WTC11 (cell line): Measurements from ENCODE around the gene CCDC15. TPM values are rescaled to one million over a fixed set of nuclear protein-coding genes. Genes with fewer than 3 reads are reported as not detected.

Source experiments
- ATAC-seq: fragments of 200-7000 bp; cut with Tn5 transposase; 2 replicates; pipeline ENCODE4 v1.10.0; 2021; ENCODE audit warnings: mild to moderate bottlenecking, moderate library complexity
- CTCF ChIA-PET: fragments of 300-600 bp; sonication (Branson Sonifier 250); formaldehyde crosslinking; loops from one replicate; lab custom pipeline; 2021; ENCODE audit warnings: antibody characterized with exemption; lab: Charles Lee
- POLR2A ChIA-PET: fragments of 350-600 bp; sonication (Branson Sonifier 250); formaldehyde crosslinking; loops from one replicate; lab custom pipeline; 2021; ENCODE audit warnings: antibody characterized with exemption; lab: Charles Lee
- DNase-seq: peaks from one replicate; pipeline ENCODE4 v3.0.0; 2021; ENCODE audit warnings: low spot score
- H3K27ac Mint-ChIP-seq: 2 replicates; pipeline ENCODE4 v1.8.0; 2021; ENCODE audit warnings: mixed read lengths
- H3K27me3 Mint-ChIP-seq: 2 replicates; pipeline ENCODE4 v1.8.0; 2021; ENCODE audit warnings: low read depth, mild to moderate bottlenecking, moderate library complexity, mixed read lengths
- H3K36me3 Mint-ChIP-seq: 2 replicates; pipeline ENCODE4 v1.8.0; 2021; ENCODE audit warnings: mixed read lengths
- H3K4me1 Mint-ChIP-seq: 2 replicates; pipeline ENCODE4 v1.8.0; 2022; ENCODE audit warnings: mixed read lengths
- H3K4me3 Mint-ChIP-seq: 2 replicates; pipeline ENCODE4 v1.8.0; 2021; ENCODE audit warnings: mild to moderate bottlenecking, moderate library complexity, mixed read lengths
- H3K9me3 Mint-ChIP-seq: 2 replicates; pipeline ENCODE4 v1.8.0; 2021; ENCODE audit warnings: mixed read lengths
- STAT6 ChIP-seq: sonication (generic); formaldehyde crosslinking; conservative IDR thresholded peaks from 2 replicates; pipeline ENCODE4 v1.8.1; 2023; ENCODE audit warnings: mild to moderate bottlenecking, low read depth, missing genetic modification reagents, moderate library complexity
- ZNF232 ChIP-seq: sonication (generic); formaldehyde crosslinking; IDR thresholded peaks from 2 replicates; pipeline ENCODE4 v1.8.0; 2022; ENCODE audit warnings: mild to moderate bottlenecking, missing genetic modification reagents
- ZNF281 ChIP-seq: sonication (generic); formaldehyde crosslinking; IDR thresholded peaks from 2 replicates; pipeline ENCODE4 v1.8.0; 2023; ENCODE audit warnings: mild to moderate bottlenecking, missing genetic modification reagents
- ZNF425 ChIP-seq: fragments of 250-450 bp; sonication (Bioruptor Pico); conservative IDR thresholded peaks from 2 replicates; pipeline ENCODE4 v1.9.0; 2021; ENCODE audit warnings: mild to moderate bottlenecking
- total RNA-seq: library from RNA; stranded (reverse); gene quantifications from 3 replicates; pipeline ENCODE4 v1.2.3, GENCODE V29; 2021

The CCDC15 gene
- total RNA-seq, 1 experiment from 2014 or later = 2.4 TPM

- TF ChIP-seq ZNF232 (CRISPR knock-in tag) (no peak), ZNF281 (no peak), STAT6 (CRISPR knock-in tag) (no peak), ZNF425 (no peak)
- H3K27ac Mint-ChIP-seq = no peak overlapping the region
- POLR2A ChIA-PET = interaction anchor here (0.8 to 1.1 kb wide), 4 partner anchors 13 to 51 kb away, joined by 3 read pairs; partner anchors contain the start of gene TMEM218
- no peaks in the 10 kb centered on the region for H3K36me3 Mint-ChIP-seq
- CTCF ChIA-PET = interaction anchor here (0.6 to 5.3 kb wide), 71 partner anchors 9 to 478 kb away, joined by 3 to 128 read pairs (median 6); partner anchors contain the start of genes CCDC15, EI24, PKNOX2 and SLC37A2
- H3K27me3 Mint-ChIP-seq = no peaks in the 10 kb centered on the region
- no peaks in the 10 kb centered on the region for H3K9me3 Mint-ChIP-seq
- peak; percentile 15 for ATAC-seq
- no peak for DNase-seq
- H3K4me3 Mint-ChIP-seq = no peak overlapping the region
- H3K4me1 Mint-ChIP-seq = peaks cover 25% of the 10 kb centered on the region
Measured at GRCh38 chr11:125090816-125091215, 136.8 kb downstream of the CCDC15 start.

Other genes with a start within 250 kb of the CCDC15 start
- 1.9 to 2.9 TPM (median 2.5 TPM) in 3 replicates for gene NRGN, start 214.3 kb upstream of the CCDC15 start, total RNA-seq
- gene VSIG2, start 201.9 kb upstream of the CCDC15 start, total RNA-seq = 0.46 to 0.79 TPM (median 0.71 TPM) in 3 replicates
- 0.44 to 0.64 TPM (median 0.48 TPM) in 3 replicates for gene ESAM, start 191.9 kb upstream of the CCDC15 start, total RNA-seq
- 16.5 to 17.5 TPM (median 16.8 TPM) in 3 replicates for gene MSANTD2, start 153.8 kb upstream of the CCDC15 start, total RNA-seq
- gene ROBO3, start 88.8 kb upstream of the CCDC15 start, total RNA-seq = 21.3 to 27.5 TPM (median 25.3 TPM) in 3 replicates
- gene ROBO4, start 56.3 kb upstream of the CCDC15 start, total RNA-seq = 0.07 to 0.13 TPM (median 0.09 TPM) in 3 replicates
- gene HEPN1, start 35.0 kb upstream of the CCDC15 start, total RNA-seq = not detected in 3 replicates
- gene HEPACAM, start 18.2 kb upstream of the CCDC15 start, total RNA-seq = not detected in 3 replicates
- 1.3 to 2.2 TPM (median 2.1 TPM) in 3 replicates for gene SLC37A2, start 109.1 kb downstream of the CCDC15 start, total RNA-seq
- 10.3 to 12.4 TPM (median 11.0 TPM) in 3 replicates for gene TMEM218, start 157.4 kb downstream of the CCDC15 start, total RNA-seq
- gene PKNOX2, start 210.5 kb downstream of the CCDC15 start, total RNA-seq = 1.9 to 3.7 TPM (median 2.3 TPM) in 3 replicates